Measurements from ENCODE around the gene TM7SF3. TPM values are rescaled to one million over a fixed set of nuclear protein-coding genes. Genes with fewer than 3 reads are reported as not detected.

Gene TM7SF3
- polyA plus RNA-seq, 4 donors: 70.2 to 92.5 (median 88.4) TPM

- DNase-seq (ENCODE audit: low read depth in 4 of 4, low spot score in 2 of 4): no peak
Measured at GRCh38 chr12:27015730-27016076, 1.5 kb upstream of the TM7SF3 start.

- no peak for DNase-seq (ENCODE audit: low read depth in 4 of 4, low spot score in 2 of 4)
Measured at GRCh38 chr12:27014859-27015729, 910 bp upstream of the TM7SF3 start.

GRCh38 chr12:27013611-27014084 is 536 bp downstream of the TM7SF3 start:
- peak in 1 of 4 donors; percentile 38 for DNase-seq (ENCODE audit: low read depth in 4 of 4, low spot score in 2 of 4)

GRCh38 chr12:27012982-27013255 is 1.3 kb downstream of the TM7SF3 start:
- DNase-seq (ENCODE audit: low read depth in 4 of 4, low spot score in 2 of 4): no peak

GRCh38 chr12:27012239-27012981 is 1.8 kb downstream of the TM7SF3 start:
- no peak for DNase-seq (ENCODE audit: low read depth in 4 of 4, low spot score in 2 of 4)

- no peak for DNase-seq (ENCODE audit: low read depth in 4 of 4, low spot score in 2 of 4)
Measured at GRCh38 chr12:27009881-27010301, 4.3 kb downstream of the TM7SF3 start.

GRCh38 chr12:27008081-27008480 is 6.1 kb downstream of the TM7SF3 start:
- no peak for DNase-seq (ENCODE audit: low read depth in 4 of 4, low spot score in 2 of 4)

GRCh38 chr12:27006797-27007467 is 7.3 kb downstream of the TM7SF3 start:
- no peak for DNase-seq (ENCODE audit: low read depth in 4 of 4, low spot score in 2 of 4)

- no peak for DNase-seq (ENCODE audit: low read depth in 4 of 4, low spot score in 2 of 4)
Measured at GRCh38 chr12:27005495-27005894, 8.7 kb downstream of the TM7SF3 start.

GRCh38 chr12:27003421-27004381 is 10.5 kb downstream of the TM7SF3 start:
- DNase-seq (ENCODE audit: low read depth in 4 of 4, low spot score in 2 of 4): no peak

- no peak for DNase-seq (ENCODE audit: low read depth in 4 of 4, low spot score in 2 of 4)
Measured at GRCh38 chr12:27002141-27002540, 12.0 kb downstream of the TM7SF3 start.

GRCh38 chr12:27001663-27002062 is 12.5 kb downstream of the TM7SF3 start:
- no peak for DNase-seq (ENCODE audit: low read depth in 4 of 4, low spot score in 2 of 4)

- DNase-seq (ENCODE audit: low read depth in 4 of 4, low spot score in 2 of 4): no peak
Measured at GRCh38 chr12:27000961-27001360, 13.2 kb downstream of the TM7SF3 start.

GRCh38 chr12:26997003-26997402 is 17.2 kb downstream of the TM7SF3 start:
- no peak for DNase-seq (ENCODE audit: low read depth in 4 of 4, low spot score in 2 of 4)

GRCh38 chr12:26995706-26996105 is 18.5 kb downstream of the TM7SF3 start:
- DNase-seq (ENCODE audit: low read depth in 4 of 4, low spot score in 2 of 4): no peak

- DNase-seq (ENCODE audit: low read depth in 4 of 4, low spot score in 2 of 4): no peak
Measured at GRCh38 chr12:26994109-26994508, 20.1 kb downstream of the TM7SF3 start.

- no peak for DNase-seq (ENCODE audit: low read depth in 4 of 4, low spot score in 2 of 4)
Measured at GRCh38 chr12:26991826-26992225, 22.4 kb downstream of the TM7SF3 start.

GRCh38 chr12:26989873-26990272 is 24.3 kb downstream of the TM7SF3 start:
- no peak for DNase-seq (ENCODE audit: low read depth in 4 of 4, low spot score in 2 of 4)

- DNase-seq (ENCODE audit: low read depth in 4 of 4, low spot score in 2 of 4): no peak
Measured at GRCh38 chr12:26988703-26989102, 25.5 kb downstream of the TM7SF3 start.
